Measurements from ENCODE around the gene LGALS3. TPM values are rescaled to one million over a fixed set of nuclear protein-coding genes. Genes with fewer than 3 reads are reported as not detected.

Gene LGALS3
- total RNA-seq, 1 donor from 2014 or later, result 198 TPM

- FAIRE-seq, result no peak
- H3K36me3 ChIP-seq (ENCODE audit: control insufficient read depth, insufficient read depth, low read length), result no peaks in the 10 kb centered on the region
- DNase-seq (ENCODE audit: low read depth), result no peak
- TF ChIP-seq CTCF (IDR thresholded peaks at IDR 0.05; ENCODE audit: insufficient read depth, low read length, severe bottlenecking), result no peak
- no peak overlapping the region for H3K4me3 ChIP-seq (ENCODE audit: low read depth, low read length)
- H3K27me3 ChIP-seq (ENCODE audit: control insufficient read depth, insufficient read depth, low read length), result no peaks in the 10 kb centered on the region
Measured at GRCh38 chr14:55125403-55125802, 3.6 kb upstream of the LGALS3 start.

GRCh38 chr14:55126034-55126433 lies 3.0 kb upstream of the LGALS3 start:
- no peak for FAIRE-seq

GRCh38 chr14:55126932-55127459 lies 2.1 kb upstream of the LGALS3 start:
- FAIRE-seq (no peak), DNase-seq (ENCODE audit: low read depth) (no peak)
- Histone ChIP-seq H3K36me3 (ENCODE audit: control insufficient read depth, insufficient read depth, low read length) (peaks cover 5% of the 10 kb centered on the region), H3K4me3 (ENCODE audit: low read depth, low read length) (no peak overlapping the region), H3K27me3 (ENCODE audit: control insufficient read depth, insufficient read depth, low read length) (no peaks in the 10 kb centered on the region)
- no peak for TF ChIP-seq CTCF (IDR thresholded peaks at IDR 0.05; ENCODE audit: insufficient read depth, low read length, severe bottlenecking)

More at GRCh38 chr14:55126034-55126433, 3.0 kb upstream of the LGALS3 start:
- Histone ChIP-seq H3K36me3 (ENCODE audit: control insufficient read depth, insufficient read depth, low read length) (peaks cover 1% of the 10 kb centered on the region), H3K4me3 (ENCODE audit: low read depth, low read length) (no peak overlapping the region), H3K27me3 (ENCODE audit: control insufficient read depth, insufficient read depth, low read length) (no peaks in the 10 kb centered on the region)
- no peak for DNase-seq (ENCODE audit: low read depth)
- TF ChIP-seq CTCF (IDR thresholded peaks at IDR 0.05; ENCODE audit: insufficient read depth, low read length, severe bottlenecking), result no peak

DNA sequence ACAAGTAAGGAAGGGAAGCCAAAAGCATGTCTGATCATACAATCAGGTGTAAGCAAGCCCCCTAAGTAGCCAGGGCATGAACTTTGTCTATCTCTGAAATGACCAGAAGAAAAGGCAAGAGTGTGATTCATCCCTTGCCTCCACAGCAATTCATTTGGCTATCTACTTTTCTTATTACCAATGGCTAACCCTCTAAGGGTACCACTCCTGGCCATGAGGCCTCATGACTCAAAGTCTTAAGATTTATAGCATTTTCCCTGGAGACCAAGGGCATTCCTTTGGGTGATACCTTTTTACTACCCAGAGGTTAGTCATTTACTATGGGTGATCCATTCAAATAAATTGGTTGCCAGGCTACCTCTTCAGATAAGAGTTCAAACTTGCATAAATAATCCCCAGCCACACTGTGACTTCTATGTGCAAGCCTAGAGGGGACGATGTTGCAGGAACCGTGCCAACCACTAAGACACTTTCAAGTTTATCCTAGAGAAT lies 1.5 kb upstream of the LGALS3 start:
- H3K4me3 ChIP-seq (ENCODE audit: low read depth, low read length), result no peak overlapping the region
- TF ChIP-seq CTCF (IDR thresholded peaks at IDR 0.05; ENCODE audit: insufficient read depth, low read length, severe bottlenecking), result no peak
- H3K36me3 ChIP-seq (ENCODE audit: control insufficient read depth, insufficient read depth, low read length), result peaks cover 5% of the 10 kb centered on the region
- DNase-seq (ENCODE audit: low read depth) (peak; percentile 62), FAIRE-seq (no peak)
- H3K27me3 ChIP-seq (ENCODE audit: control insufficient read depth, insufficient read depth, low read length), result no peaks in the 10 kb centered on the region

DNA sequence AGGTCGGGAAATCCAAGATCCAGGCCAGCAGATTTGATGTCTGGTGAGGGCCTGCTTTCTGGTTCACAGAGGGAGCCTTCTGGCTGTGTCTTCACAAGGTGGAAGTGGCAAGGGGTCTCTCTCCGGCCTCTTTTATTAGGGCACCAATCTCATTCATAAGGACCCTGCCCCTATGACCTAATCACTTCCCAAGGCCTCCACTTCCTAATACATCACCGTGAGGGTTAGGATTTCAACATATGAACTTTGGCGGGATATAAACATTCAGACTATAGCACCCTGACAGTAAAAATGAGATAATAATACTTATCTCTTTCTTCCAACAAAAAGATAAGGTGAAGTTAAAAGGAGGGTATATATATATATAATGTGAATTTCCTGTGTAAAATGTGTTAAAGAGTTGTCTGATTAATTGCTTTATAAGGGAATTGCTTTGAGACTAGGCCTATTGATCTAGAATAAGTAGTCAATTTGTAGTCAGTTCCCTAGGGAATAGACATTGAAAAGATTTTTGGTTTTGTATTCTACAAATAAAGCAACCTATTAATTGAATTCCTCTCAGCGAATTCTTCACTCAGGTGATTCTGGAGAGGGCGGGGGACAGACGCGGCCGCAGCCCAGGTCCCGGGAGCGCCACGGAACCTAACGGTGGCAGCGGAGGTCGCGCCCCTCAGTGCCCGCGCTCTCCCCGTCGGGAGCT lies 516 bp upstream of the LGALS3 start:
- H3K27me3 ChIP-seq (ENCODE audit: control insufficient read depth, insufficient read depth, low read length), result no peaks in the 10 kb centered on the region
- peaks cover 8% of the 10 kb centered on the region for H3K36me3 ChIP-seq (ENCODE audit: control insufficient read depth, insufficient read depth, low read length)
- FAIRE-seq (no peak), DNase-seq (ENCODE audit: low read depth) (no peak)
- H3K4me3 ChIP-seq (ENCODE audit: low read depth, low read length), result peak overlapping the region; percentile 85
- TF ChIP-seq CTCF (IDR thresholded peaks at IDR 0.05; ENCODE audit: insufficient read depth, low read length, severe bottlenecking), result no peak

Data from bronchial epithelial cell (primary cell).